Neutrophil (primary cell): ENCODE data around the gene NELL2.

Experiments used
- H3K27ac ChIP-seq: fragments of 200-600 bp; sonication (generic); 2 replicates; pipeline ENCODE4 v1.5.1; 2016; ENCODE audit warnings: mild to moderate bottlenecking, moderate library complexity
- H3K27me3 ChIP-seq: fragments of 200-600 bp; sonication (generic); 2 replicates; pipeline ENCODE4 v1.6.0; 2016; ENCODE audit warnings: mild to moderate bottlenecking
- H3K36me3 ChIP-seq: fragments of 200-600 bp; sonication (generic); 2 replicates; pipeline ENCODE4 v1.5.1; 2017
- H3K4me1 ChIP-seq, 2 experiments: fragments of 200-600 bp in 1 of 2; sonication (generic) in 1 of 2; 1 replicate in 1 of 2; 2 replicates in 1 of 2; pipeline versions ENCODE4 v1.5.1 to v1.6.1; 2013 to 2016; ENCODE audit warnings: low read depth in 1 of 2, low read length in 1 of 2, mild to moderate bottlenecking in 1 of 2, moderate library complexity in 1 of 2; ENCODE audit not compliant: control insufficient read depth in 1 of 2, insufficient read depth in 1 of 2
- H3K4me3 ChIP-seq, 2 experiments: fragments of 200-600 bp in 1 of 2; sonication (generic) in 1 of 2; 1 replicate in 1 of 2; 2 replicates in 1 of 2; pipeline ENCODE4 v1.5.1; 2013 to 2016; ENCODE audit warnings: low read depth in 1 of 2, low read length in 1 of 2, mild to moderate bottlenecking in 1 of 2, moderate library complexity in 1 of 2
- H3K9me3 ChIP-seq: fragments of 200-600 bp; sonication (generic); 2 replicates; pipeline ENCODE4 v1.5.1; 2016
- TF ChIP-seq, protein P1 (sequence below): fragments of 200-600 bp; sonication (generic); IDR thresholded peaks from 2 replicates; pipeline ENCODE4 v1.5.1; 2016; ENCODE audit warnings: antibody characterized with exemption

Gene NELL2

DNA sequence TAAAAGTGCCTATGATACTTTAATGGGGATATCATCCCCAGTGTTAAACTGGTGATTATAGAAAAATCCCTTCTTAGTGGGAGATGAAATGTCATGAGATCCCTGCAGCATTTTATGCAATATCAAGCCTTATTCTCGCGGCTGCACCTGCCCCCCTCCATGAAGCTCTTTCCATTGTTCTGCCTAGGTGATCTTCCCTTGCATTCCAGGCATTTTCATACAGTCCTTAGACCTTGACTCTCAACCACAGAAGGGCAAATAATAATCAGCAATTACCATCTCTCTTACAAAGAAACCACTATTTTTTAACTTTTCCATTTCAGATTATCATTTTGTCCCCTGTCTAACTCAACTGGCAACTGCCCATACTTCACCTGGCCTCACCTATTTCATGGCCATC, 352.3 kb downstream of the NELL2 start:
- Histone ChIP-seq H3K4me1 (no peaks in the 10 kb centered on the region), H3K36me3 (no peaks in the 10 kb centered on the region)

DNA sequence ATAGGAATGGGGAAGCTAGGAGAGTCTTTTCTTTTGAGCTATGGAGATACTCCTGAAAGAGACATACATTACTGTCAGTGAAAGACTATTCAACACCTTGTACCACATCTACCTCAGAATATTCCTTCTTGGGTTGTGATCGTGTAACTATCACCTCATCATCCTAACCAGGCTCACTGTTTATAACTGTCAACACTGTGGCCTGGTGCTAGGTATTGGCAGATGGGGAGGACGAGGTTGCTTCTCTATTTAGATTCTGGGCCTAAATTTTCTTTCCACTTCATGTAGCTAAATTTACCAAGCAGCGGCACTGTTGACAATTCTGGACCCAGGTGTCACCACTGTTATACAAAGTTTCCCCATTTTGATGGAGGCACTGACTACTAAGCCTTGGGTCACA, 354.4 kb downstream of the NELL2 start:
- no peak overlapping the region for H3K27ac ChIP-seq
- H3K4me3 ChIP-seq: no peak overlapping the region
- H3K27me3 ChIP-seq: no peaks in the 10 kb centered on the region
- no peaks in the 10 kb centered on the region for H3K4me1 ChIP-seq
- TF ChIP-seq, protein P1, sequence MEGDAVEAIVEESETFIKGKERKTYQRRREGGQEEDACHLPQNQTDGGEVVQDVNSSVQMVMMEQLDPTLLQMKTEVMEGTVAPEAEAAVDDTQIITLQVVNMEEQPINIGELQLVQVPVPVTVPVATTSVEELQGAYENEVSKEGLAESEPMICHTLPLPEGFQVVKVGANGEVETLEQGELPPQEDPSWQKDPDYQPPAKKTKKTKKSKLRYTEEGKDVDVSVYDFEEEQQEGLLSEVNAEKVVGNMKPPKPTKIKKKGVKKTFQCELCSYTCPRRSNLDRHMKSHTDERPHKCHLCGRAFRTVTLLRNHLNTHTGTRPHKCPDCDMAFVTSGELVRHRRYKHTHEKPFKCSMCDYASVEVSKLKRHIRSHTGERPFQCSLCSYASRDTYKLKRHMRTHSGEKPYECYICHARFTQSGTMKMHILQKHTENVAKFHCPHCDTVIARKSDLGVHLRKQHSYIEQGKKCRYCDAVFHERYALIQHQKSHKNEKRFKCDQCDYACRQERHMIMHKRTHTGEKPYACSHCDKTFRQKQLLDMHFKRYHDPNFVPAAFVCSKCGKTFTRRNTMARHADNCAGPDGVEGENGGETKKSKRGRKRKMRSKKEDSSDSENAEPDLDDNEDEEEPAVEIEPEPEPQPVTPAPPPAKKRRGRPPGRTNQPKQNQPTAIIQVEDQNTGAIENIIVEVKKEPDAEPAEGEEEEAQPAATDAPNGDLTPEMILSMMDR: no peak
- H3K9me3 ChIP-seq: no peaks in the 10 kb centered on the region
- H3K36me3 ChIP-seq: no peaks in the 10 kb centered on the region

More for the DNA sequence above, 352.3 kb downstream of the NELL2 start:
- TF ChIP-seq, protein P1: no peak
- no peaks in the 10 kb centered on the region for H3K27me3 ChIP-seq
- no peak overlapping the region for H3K27ac ChIP-seq
- H3K4me3 ChIP-seq: no peak overlapping the region
- H3K9me3 ChIP-seq: no peaks in the 10 kb centered on the region

DNA sequence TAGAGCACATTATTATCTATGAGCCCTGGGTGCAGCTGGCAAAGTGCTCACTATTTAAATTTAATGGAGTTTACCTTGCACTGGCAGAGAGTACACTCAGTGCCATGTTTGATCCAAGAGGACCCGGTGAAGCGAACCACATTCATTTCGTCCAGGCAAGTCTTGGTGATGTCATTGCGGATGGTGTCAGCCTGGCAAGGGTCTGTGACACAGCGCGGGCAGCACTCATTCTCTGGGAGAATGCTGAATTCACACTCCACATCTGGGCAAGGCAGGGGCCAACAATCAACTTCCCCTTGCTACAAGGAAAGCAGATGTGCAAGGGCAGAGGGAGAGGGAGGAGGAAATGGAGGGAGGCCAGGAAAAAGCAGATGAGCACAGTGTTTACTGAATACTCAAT, 356.2 kb downstream of the NELL2 start:
- H3K27ac ChIP-seq: no peak overlapping the region
- H3K27me3 ChIP-seq: no peaks in the 10 kb centered on the region
- H3K4me1 ChIP-seq: no peaks in the 10 kb centered on the region
- H3K36me3 ChIP-seq: no peaks in the 10 kb centered on the region
- TF ChIP-seq, protein P1: no peak
- no peaks in the 10 kb centered on the region for H3K9me3 ChIP-seq
- no peak overlapping the region for H3K4me3 ChIP-seq

DNA sequence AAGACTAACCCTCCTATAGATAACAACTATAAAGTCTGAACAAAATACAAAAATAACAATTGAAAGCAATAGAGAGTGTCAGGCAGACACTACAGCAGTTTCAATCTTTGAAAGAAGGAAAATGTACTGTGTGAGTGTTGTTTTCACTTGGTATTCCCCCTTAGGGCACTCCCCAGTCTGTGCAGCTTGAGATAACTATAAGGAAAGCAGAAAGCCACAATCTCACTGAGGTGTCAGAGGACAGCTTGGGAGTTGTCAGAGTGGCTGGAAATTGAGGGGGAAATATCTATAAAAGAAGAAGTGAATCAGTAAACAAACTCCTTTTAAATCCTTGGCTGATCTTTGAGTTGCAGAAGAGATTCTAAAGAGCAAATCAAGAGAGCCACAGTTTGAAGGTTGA, 364.8 kb downstream of the NELL2 start:
- Histone ChIP-seq H3K36me3 (no peaks in the 10 kb centered on the region), H3K9me3 (no peaks in the 10 kb centered on the region), H3K27ac (no peak overlapping the region), H3K27me3 (no peaks in the 10 kb centered on the region), H3K4me3 (no peak overlapping the region), H3K4me1 (no peaks in the 10 kb centered on the region)
- TF ChIP-seq, protein P1: no peak

DNA sequence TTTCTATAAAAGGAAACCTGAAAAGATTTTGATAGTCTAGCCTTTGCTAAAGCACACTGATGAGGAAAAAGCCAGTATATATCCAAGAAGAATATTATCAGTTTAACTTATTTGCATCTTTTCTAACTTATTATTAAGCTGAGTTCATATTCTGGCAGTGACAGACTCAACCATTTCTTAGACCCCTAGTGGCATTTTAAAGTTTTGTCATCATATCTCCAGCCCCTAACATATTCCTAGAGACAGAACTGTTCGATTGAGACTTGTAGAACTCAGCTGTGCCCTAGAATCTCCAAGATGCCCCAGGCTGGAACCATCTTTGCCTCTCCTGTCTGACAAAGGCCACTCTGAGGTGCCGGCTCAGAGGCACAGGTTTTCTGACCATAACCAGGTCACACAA, 365.6 kb downstream of the NELL2 start:
- H3K4me1 ChIP-seq: no peaks in the 10 kb centered on the region
- H3K9me3 ChIP-seq: no peaks in the 10 kb centered on the region
- no peak overlapping the region for H3K4me3 ChIP-seq
- no peak overlapping the region for H3K27ac ChIP-seq
- no peaks in the 10 kb centered on the region for H3K27me3 ChIP-seq
- H3K36me3 ChIP-seq: no peaks in the 10 kb centered on the region
- TF ChIP-seq, protein P1: no peak

DNA sequence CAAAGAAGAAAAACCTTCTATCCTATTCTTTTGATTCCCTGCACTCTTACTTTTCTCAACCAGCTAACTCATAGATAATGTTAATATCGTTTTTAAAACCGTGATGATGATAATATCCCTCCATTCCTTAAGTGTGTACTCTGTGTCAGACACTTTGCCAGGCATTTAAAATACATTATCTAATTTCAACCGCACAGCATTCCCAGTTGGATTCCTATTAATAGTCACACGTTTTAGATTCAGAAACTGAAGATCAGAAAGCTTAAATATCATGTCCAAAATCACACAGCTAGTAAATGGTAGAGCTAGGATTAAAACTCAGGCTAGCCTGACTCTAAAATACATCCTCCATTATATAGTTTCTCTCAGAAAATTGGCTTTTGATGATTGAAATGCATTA, 366.0 kb downstream of the NELL2 start:
- Histone ChIP-seq H3K9me3 (no peaks in the 10 kb centered on the region), H3K4me1 (no peaks in the 10 kb centered on the region), H3K36me3 (no peaks in the 10 kb centered on the region), H3K4me3 (no peak overlapping the region), H3K27ac (no peak overlapping the region), H3K27me3 (no peaks in the 10 kb centered on the region)
- TF ChIP-seq, protein P1: no peak
